SKM-1 treated with dmso at 0.1 percent for 144 hours (cell line): Measurements from ENCODE around the gene ANKRD53.
A peak's percentile ranks its signal among the peaks of the same experiment; 100 is the strongest.

ENCODE experiments used
- DNase-seq: peaks from one replicate; lab custom pipeline; 2025; ENCODE audit not compliant: unreplicated experiment; lab: John Stamatoyannopoulos, UW

The ANKRD53 gene

DNA sequence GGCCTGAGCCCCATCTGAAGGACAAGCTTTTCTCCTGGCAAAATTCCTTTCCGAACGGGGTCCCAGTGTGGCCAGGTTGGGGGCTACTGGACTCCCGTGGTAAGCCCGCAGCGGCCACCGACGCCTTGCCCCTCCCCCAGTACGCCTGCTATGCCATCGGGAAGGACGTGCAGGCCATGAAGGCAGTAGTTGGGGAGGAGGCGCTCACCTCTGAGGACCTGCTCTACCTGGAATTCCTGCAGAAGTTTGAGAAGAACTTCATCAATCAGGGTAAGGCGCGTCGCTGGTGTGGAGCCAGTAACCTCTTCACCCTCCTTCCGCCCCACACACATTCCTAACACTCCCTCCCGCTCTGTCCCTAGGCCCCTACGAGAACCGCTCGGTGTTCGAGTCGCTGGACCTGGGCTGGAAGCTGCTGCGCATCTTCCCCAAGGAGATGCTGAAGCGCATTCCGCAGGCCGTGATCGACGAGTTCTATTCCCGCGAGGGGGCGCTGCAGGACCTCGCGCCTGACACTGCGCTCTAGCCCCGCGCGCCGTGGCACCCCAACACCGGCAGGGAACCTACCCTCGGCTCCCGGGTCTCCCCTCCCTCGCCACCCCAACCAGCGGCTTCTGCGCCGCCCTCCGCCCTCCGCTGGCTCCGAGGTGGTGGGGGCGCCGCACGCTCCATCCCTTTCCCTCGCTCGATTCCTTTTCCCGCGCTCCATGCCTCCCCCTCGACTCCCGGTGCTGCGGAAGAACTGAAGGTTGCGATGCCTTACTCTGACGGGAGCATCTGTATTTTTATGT is 13.6 kb upstream of the ANKRD53 start:
- peak; percentile 31 for DNase-seq

DNA sequence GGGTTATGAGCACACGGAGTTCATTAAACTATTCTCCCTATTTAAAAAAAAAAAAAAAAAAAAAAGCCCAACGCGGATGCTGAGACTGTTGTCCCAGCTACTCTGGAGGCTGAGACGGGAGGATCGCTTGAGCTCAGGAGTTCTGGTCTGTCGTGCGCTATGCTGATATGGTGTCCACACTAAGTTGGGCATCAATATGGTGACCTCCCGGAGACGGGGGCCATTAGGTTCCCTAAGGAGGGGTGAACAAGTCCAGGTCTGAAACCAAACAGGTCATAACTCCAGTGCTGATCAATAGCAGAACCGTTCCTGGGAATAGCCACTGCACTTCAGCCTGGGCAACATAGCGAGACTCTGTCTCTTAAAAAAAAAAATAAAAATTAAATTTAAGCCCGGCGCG is 12.9 kb upstream of the ANKRD53 start:
- no peak for DNase-seq

DNA sequence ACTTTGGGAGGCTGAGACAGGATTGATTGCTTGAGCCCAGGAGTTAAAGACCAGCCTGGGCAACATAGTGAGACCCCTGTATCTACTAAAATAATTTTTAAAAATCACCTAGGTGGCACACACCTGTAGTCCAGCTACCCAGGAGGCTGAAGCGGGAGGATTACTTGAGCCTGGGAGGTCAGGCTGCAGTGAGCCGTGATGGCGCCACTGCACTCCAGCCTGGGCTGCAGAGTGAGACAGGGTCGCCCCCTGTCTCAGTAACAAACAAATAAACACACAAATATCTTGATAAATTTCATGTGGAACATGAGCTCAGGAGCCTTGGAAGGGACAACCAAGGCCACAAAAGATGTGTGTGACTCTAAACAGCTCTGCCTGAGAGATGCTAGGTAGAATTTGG is 11.7 kb upstream of the ANKRD53 start:
- DNase-seq = no peak

DNA sequence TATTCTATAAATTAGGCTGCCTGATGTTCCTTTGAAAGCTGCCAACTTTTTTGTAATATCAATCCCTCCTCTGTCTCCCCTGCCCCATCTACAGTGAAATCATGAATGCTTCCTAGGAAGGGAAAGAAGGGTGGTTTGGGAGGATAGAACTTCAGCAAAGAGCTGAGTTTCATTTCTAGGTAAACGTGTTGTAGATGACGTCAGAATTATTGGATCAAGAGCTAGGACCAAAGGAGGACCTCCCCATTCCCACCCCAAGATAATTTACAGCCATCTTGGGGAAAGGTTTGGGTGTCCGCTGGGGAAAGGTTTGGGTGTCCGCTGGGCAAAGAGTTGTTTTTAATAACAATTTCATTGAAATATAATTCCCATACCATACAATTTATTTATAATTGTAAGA is 11.2 kb upstream of the ANKRD53 start:
- DNase-seq = no peak

DNA sequence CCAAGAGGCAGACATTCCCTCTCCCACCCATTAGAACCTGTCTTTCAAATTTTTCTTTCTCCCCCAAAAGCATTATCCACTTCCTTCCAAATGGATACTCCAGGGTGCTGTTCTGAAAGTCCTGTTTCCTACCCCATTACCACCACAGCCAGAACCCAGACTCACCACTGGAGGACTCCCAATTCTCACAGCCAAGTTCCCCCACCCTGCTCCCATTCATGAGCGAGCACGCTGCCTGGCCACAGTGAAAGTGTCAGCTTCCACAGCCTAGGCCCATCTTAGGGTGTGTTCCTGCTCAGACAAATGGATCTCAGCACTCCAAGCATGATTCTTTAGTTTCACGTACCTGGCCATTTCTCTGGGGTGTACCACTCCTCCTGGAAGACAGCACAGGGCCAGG is 3.8 kb upstream of the ANKRD53 start:
- DNase-seq = no peak

DNA sequence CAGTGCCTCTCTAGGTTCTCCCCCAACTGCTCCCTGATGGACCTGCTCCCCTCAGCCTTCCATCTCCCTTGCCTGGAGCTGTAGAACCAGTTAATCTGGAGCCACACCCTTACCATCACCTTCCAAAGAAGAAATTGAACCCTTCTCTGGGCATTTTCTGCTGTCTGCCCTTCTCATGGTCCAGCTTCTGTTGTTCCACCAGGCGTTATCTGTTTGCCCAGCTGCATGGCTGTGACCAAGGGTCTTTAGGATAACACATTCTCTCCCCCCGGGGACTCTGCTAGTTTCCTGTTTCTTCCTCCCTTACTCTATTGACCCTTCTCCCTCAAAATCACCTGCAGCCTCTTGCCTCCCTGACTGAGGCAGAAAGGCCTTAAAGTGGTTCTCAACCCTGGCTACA is 3.2 kb upstream of the ANKRD53 start:
- no peak for DNase-seq

DNA sequence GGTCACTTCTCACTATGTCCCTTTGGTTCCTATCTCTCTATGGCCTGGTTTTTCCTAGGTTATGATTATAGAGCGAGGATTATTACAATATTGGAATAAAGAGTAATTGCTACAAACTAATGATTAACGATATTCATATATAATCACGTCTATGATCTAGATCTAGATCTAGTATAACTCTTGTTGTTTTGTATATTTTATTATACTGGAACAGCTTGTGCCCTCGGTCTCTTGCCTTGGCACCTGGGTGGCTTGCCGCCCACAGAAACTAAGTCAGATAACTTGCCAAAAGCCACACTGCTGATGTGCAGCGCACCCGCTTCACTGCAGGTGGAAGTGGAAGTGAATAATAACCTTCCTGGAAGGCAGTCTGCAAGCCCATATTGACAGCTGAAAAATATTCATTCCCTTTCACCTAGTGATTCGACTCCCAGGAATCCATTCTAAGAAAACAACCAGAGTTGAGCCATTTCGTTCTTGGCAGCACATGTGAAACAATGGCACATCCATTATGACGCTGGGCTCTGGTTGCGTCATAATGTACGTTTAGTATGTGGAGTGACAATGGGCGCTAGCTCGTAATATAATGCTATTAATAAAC is 725 bp upstream of the ANKRD53 start:
- DNase-seq = no peak

DNA sequence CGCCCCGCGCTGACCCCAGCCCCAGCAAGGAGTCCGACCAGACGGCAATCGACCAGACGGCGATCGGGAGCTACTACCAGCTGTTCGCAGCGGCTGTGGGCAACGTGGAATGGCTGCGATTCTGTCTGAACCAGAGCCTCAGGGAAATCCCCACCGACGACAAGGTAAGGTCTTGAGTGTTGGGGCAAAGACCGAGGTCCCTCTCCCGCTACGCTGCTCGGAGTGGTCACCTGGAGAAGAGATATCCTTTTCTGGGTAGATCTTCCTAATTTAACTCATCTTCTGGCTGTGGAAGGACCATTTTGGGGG is 704 bp downstream of the ANKRD53 start:
- no peak for DNase-seq

DNA sequence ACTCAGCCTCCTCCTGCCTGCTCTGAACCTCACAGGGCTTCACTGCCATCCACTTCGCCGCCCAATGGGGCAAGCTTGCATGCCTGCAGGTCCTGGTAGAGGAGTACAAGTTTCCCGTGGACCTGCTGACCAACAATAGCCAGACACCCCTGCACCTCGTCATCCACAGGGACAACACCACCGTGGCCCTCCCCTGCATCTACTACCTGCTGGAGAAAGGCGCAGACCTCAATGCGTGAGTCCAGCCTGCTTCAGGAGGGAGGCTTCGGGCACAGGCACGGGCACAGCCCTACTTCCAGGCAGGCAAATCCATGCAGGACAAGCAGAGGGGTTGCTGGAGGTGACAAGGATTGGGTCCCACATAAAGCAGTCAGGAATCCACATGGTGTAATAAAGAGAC is 1.2 kb downstream of the ANKRD53 start:
- no peak for DNase-seq

DNA sequence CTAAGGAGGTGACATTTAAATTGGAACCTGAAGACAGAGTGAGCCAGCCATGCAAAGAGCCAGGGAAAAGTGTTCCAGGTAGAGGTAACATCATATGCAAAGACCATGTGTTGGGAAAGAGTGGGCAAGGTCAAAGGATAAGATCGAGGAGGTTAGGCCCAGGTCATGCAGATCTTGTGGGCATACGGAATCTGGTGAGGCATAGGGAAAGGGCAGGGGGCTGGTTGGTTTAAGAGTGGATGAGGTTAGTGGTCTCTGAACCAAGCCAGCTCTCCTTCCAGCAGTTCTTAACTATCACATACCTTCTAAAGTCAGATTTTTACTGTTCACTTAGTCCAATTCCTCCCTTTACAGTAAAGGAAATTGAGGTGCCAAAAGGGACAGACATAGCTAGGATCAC is 3.0 kb downstream of the ANKRD53 start:
- DNase-seq = no peak

DNA sequence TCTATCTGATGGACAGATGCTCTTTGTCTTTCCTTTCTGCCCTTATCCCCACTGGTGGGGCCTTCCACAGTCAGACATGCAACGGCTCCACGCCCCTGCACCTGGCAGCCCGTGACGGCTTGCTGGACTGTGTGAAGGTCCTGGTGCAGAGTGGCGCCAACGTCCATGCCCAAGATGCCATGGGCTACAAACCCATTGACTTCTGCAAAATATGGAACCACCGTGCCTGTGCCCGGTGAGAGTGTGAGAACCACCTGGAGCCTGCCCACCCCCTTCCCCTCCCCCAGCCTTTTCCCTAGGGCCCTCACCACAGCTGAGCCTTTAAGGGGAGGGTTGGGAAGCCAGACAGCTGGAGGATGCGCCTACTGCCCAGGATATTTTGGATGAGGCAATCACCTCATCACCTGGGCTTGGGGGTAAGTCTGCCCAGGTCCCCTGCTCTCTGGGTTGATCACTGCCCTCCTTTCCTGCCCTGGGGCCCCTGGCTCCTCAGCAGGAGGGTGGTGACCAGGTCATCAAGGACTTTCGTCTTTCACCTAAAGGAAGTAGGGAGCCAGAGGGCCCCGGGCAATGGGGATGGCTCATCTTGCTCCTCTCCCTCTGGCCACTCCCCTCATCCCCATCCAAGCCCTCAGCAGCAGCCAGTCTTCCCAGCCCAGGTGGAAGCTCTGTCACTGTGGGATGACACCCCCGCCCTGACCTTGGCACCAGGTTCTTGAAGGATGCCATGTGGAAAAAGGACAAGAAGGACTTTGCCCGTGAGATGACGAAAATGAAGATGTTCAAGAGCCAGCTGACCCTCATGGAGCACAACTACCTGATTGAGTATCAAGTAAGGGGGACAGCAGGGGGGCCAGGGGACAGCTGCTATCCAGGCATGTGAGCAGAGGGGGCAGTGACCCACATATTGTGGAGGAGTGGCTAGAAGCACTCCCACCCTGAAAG is 3.7 kb downstream of the ANKRD53 start:
- DNase-seq = no peak

DNA sequence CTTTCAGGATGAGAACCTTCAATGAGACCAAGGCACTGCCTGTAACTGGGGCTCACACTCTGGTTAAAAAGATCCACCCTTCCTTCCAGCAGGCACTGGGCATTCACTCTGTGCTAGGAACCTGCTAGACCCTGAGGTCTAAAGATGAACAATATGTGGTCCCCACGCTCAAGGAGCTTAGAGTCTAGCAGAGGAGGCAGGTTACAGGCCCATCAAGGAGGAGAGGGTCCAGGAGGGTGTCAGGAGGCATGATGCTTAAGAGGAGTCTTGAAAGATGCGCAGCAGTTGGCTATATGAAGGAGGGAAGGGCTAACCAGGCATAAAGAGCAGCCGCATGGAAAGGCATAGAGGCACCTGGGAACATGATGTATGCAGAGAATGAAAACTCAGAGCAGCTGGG is 4.5 kb downstream of the ANKRD53 start:
- DNase-seq = no peak

DNA sequence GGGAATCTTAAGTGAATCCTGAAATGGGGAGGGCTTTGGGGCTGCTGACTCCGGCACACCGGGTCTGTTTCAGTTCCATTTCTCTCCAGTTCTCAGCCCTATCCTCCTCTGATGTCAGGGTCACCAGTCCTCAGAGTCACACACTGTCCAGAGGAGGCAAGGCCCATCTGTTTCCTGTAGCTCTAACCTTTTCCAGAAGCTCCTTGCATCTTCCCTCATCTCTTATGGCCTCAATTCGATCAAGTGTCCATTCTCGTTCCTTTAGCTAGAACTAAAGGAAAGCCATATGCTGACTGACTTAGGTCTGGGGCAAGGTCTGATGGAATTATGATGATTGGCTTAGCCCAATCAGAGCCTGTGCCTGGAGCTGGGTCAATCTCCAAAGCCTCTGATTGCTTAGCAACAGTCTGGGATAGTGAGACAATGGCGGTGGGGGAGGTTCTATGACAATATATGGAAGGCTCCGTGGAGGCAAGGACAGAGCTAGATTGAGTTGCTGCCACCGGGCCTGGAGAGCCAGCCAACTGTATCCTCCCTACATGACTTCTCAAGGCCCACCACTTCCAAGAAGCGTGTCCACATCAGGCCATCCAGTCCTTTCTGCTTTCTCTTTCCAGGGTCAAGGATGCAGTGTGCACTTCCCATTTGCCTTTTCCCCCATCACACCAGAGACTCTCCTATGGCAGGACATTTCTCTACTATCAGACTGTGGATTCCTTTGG is 5.2 kb downstream of the ANKRD53 start:
- no peak for DNase-seq

DNA sequence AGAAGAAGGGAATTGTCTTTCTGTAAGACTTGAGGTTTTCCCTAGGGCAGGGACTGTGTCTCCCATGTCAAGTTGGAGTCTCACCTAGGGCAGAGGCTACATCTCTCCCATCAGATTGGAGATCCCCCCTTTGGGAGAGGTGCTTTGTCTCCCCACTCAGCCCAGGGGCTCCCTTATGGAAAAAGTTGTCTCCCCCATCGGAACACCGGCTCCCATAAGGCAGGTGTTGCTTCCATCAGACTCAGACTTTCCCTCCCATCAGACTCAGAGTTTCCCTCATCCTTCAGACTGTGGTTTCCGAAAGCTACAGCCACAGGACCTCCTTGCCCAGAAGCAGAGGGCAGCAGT is 5.8 kb downstream of the ANKRD53 start:
- DNase-seq = no peak

DNA sequence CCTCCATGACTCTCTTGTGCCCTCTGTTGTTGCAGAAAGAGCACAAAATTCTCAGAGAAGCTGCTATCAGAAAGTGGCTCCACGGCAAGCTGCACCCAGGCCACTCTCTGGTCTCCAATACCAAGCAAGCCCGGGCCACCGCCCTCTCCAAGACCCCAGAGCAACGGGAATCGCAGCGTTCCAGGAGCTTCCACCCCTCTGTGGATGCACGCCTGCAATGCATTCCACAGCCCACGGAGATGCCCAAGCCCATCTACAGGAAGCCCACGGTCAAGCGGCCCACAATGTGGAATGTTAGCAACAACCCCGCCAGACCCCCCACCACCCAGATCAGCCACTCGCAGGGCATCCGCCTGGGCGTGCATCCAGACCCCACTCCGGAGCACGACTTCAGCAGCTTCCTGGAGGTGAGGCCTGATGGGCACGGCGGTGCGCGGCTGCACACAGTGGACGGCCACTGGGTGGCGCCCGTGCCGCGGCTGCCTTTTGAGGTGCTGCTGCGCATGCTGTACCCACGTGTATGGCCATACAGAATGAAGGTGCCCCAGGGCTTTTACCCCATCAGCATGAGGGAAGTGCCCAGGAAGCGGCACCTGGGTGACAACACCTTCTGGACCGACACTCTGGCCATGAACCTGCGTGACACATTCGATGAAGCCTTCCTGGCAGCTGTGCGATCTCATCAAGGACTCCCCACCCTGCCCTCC is 6.3 kb downstream of the ANKRD53 start:
- DNase-seq = no peak

DNA sequence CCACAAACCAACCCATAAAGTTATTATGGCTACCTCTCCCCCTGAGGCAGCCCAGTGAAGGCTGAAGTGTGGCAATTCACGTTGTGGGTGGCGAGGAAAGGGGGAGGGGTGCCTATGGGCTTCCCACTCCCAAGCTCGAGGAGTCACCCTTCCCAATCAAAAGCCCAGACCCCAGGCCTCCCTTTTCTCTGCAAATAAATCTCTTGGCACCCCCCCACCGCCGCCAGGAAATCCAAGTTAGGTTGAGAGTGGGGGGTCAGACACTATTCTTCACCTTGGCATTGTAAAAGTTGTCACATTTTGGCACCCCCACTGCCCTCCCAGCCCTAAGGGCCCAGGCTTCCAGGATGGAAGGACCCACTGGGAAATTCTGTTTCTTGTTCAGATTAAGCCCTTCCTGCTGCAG is 6.9 kb downstream of the ANKRD53 start:
- no peak for DNase-seq

DNA sequence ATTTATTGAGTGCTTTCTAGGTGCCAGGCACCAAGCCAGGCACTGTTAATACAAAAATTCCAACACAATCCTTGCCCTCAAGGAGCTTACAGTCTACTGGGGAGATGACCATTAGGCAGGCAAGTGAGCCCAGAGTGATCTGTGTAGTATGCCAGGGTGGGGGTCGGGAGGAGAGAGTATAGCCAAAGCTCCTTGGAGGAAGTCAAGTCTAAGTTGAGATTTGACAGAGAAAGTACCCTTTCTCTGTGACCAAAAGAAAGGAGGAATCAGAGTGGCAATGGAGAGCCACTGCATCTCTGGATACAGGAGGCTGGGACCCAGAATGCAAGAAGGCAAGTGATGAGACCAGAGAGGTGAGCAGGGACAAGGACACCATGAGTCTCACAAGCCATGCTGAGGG is 7.5 kb downstream of the ANKRD53 start:
- DNase-seq = no peak

DNA sequence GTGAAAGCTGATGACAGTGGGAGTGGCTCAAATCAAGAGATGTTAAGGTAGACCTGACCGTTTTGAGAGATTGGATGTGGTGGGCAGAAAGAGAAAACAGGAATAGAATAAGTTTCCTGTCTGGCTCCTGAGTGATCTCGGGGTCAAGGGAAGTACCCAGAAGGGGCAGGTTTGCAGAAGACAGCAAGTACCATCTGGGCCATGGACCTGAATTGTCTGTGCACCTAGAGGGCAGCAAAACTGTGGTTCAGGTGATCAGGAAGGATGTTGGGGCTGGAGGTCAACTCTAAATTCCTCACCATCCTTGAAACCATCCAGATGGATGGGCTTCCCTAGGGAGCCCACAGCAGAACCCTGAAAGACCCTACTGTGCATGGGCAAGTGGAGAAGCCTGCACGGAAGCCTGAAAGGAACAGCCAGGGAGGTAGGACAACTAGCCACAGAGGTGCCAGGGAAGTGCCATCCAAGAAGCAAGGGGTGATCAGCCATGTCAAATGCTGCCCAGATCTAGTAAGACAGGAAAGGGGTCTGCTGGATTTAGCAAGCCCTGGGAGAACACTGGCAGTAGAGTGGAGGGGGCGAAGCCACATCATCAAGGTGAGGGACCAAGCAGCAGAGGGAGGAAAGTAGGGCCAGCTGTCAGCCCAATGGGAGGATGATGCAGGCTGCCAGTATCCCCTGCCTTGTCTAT is 8.2 kb downstream of the ANKRD53 start:
- no peak for DNase-seq

DNA sequence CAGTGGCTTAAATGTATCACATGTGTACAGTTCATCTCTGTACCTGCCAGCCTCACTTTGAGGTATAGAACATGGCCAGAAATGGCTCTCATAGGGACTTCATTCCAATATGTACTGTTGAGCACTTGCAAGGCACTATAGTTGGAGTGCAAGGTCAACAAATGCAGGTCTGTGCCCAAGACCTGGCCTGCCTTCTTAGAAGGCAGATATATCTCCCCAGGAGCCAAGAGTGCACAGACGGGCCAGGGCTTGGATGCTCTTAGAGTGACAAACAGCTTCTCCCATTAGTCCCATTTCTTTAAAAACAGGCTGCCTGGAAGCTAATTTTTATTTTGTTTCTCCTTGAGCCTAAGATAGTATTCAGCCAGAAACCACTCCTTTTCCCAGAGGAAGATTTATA is 9.0 kb downstream of the ANKRD53 start:
- no peak for DNase-seq

DNA sequence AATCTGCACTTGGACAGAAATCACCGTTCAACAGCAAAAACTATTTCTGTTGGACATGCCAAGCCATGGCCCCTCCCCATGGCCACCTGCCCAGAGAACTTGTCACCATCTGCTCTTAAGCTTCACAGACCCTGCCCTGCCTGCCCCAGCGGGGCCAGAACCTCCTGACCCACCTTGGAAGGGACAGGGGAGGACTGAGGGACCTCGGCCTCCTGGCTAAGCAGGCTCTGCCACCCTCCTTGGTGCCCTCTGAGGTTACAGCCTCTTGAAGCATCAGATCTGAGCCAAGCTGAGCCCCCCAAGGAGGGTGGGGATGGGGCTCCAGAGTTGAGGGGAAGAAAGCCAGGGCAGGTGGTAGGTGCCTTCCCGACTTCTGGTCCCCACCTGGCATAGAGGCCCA is 9.7 kb downstream of the ANKRD53 start:
- no peak for DNase-seq
